GM15510 (cell line): ENCODE measurements around the gene GPR55.

Experiments used
- POLR2A ChIP-seq: IDR thresholded peaks from 3 replicates; pipeline ENCODE4 v1.6.1; 2011; ENCODE audit warnings: borderline replicate concordance; ENCODE audit not compliant: insufficient read length; ENCODE audit errors: extremely low read depth

Gene GPR55

DNA sequence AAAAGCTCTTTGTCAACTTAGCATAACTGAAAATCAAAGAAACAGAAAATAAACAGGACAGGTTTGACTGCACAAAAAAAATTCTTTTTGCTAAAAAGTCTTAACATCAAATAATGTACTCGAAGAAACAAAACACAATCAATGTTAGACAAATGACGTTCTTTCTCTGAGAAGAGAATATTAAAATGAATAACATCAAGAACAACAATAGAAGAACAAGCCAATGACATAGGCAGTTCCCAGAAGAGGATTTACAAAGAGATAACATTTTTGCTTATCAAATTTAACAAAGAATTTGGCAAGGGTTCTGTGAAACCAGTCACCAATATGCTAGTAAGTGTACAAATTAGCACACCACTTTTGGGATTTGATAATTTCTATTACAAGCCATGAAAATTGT lies 5.8 kb downstream of the GPR55 start:
- TF ChIP-seq POLR2A, result no peak

- TF ChIP-seq POLR2A, result no peak
Observed at GRCh38 chr2:230916218-230916617, 8.8 kb downstream of the GPR55 start.

- no peak for TF ChIP-seq POLR2A
Observed at GRCh38 chr2:230915319-230915718, 9.7 kb downstream of the GPR55 start.

- TF ChIP-seq POLR2A, result no peak
Observed at GRCh38 chr2:230914886-230915285, 10.2 kb downstream of the GPR55 start.

DNA sequence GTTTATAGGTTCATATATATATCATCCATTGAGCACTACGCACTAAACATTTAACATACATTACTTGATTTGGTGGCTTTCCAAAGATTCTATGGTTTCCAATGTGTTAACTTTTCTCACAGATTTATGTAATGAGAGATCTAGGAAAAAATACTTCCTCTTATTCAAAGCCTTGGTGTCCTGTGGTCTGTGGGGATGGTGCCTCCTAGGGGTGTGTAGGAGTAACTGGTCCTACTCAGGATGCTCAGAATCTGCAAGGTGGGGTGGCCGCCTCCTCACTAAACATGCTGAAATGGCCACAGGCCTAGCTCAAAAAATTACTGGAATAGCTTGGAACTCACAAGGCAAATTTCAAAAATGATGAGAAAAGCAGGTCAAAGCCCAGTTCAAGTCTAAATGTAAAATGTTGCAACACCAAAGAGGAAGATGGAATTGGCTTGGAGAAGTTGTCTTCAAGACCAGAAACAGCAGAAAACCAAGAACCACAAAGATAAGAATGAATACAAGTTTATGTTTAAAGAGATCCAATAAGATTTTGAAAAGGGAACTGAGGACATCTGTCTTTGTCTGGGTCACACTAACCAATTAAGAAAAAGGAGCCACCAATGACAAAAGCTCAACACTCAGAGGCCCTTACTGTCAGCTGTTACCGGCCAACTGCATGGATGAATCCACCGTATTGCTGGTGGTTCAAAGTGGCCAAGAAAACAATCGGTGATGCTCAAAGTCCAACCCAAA lies 11.5 kb downstream of the GPR55 start:
- no peak for TF ChIP-seq POLR2A

DNA sequence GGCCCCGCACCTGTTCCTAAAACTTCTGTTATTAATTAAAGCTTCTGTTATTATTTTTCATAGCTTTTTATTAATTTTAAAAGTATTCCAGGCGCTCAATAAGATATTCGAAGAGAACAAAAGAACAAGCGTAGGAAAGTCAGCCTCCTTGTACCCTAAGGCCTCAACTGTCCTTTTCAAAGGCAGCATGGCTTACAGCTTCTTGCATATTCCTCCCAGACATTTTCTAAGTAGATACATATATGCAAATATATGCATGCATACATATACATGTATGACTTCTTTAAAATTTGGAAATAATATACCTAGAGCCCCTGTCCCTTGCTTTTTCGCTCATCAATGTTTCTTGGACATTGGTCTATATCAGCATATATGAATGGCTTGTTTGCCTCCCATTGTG lies 12.3 kb downstream of the GPR55 start:
- TF ChIP-seq POLR2A, result no peak

- TF ChIP-seq POLR2A, result no peak
Observed at GRCh38 chr2:230912046-230912445, 13.0 kb downstream of the GPR55 start.

- TF ChIP-seq POLR2A, result no peak
Observed at GRCh38 chr2:230910546-230911177, 14.4 kb downstream of the GPR55 start.

DNA sequence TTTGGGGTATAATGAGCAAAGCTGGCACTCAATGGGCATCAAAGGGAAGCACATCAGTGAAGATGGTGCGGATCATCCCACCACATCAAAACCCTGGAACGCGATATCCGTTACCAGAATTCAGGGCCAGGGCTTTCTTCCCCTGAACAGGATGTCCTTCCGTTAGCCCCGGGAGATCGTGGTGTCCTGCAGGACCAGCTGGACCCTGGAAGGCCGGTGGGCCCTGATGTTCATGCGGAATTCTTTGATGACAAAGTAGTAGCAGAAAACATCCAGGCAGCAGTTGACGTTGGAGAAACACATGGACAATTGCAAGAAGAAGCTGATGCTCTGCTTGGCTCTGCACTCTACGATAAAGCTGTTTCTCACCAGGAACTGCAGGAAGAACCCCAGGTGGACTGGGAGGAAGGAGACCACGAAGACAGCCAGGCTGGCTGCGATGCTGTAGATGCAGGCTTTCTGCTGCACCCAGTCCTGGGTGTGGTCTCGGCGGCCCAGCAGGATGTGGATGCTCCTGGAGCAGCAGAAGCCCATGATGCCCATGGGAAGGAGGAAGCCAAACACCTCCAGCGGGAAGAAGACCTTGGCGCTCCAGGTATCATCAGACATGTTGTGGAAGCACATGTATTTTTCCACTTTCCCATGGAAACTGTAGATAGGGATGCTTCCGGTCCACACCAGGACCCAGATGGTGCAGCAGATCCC lies 15.0 kb downstream of the GPR55 start:
- no peak for TF ChIP-seq POLR2A

- TF ChIP-seq POLR2A, result no peak
Observed at GRCh38 chr2:230908595-230909191, 16.3 kb downstream of the GPR55 start.

DNA sequence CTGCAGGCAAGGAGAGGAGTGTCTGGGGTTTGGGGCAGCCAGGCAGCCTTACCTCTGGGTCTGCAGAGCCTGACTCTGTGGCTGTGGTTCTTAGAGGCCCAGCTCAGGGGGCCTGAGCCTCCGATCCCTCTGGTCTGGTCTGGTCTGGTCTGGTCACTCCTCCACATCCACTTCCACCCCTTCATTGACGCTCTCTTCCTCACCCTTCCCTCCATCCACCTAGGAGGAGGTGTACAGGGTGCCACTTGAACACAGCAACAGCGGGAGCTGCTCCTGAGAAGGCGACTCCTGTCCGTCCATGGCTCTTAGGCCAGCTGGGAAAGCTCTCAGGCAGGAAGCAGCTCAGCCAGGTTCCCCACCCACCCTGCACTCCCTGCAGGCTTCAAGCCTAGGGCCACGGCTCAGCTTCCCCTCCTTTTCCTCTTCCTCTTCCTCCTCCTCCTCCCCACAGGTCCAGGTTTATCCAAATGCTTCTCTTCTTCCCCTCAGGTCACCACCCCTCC lies 16.9 kb downstream of the GPR55 start:
- TF ChIP-seq POLR2A, result no peak

- TF ChIP-seq POLR2A, result no peak
Observed at GRCh38 chr2:230907361-230908091, 17.5 kb downstream of the GPR55 start.

- no peak for TF ChIP-seq POLR2A
Observed at GRCh38 chr2:230906471-230907230, 18.4 kb downstream of the GPR55 start.
